ENCODE results near the gene RNF13. TPM values are rescaled to one million over a fixed set of nuclear protein-coding genes. Genes with fewer than 3 reads are reported as not detected.

The RNF13 gene
- total RNA-seq, 1 donor from 2014 or later, result 138 TPM

- Histone ChIP-seq H3K27ac (no peak overlapping the region), H3K27me3 (ENCODE audit: low read depth) (no peaks in the 10 kb centered on the region), H3K4me1 (no peaks in the 10 kb centered on the region), H3K9me3 (no peaks in the 10 kb centered on the region), H3K4me3 (no peak overlapping the region), H3K36me3 (no peaks in the 10 kb centered on the region)
- DNase-seq, result no peak
- intact Hi-C loops (cut with DNase I), result no loop called here
- ATAC-seq, result no peak
- no peak for TF ChIP-seq CTCF (IDR thresholded peaks at IDR 0.05)
Observed at GRCh38 chr3:149801195-149801594, 11.8 kb upstream of the RNF13 start.

GRCh38 chr3:149801639-149802038 is 11.4 kb upstream of the RNF13 start:
- ATAC-seq, result no peak
- H3K4me1 ChIP-seq, result no peaks in the 10 kb centered on the region
- no peak overlapping the region for H3K4me3 ChIP-seq
- H3K36me3 ChIP-seq, result no peaks in the 10 kb centered on the region
- TF ChIP-seq CTCF (IDR thresholded peaks at IDR 0.05), result no peak
- no peaks in the 10 kb centered on the region for H3K9me3 ChIP-seq
- intact Hi-C loops (cut with DNase I), result no loop called here
- DNase-seq, result no peak
- no peaks in the 10 kb centered on the region for H3K27me3 ChIP-seq (ENCODE audit: low read depth)
- no peak overlapping the region for H3K27ac ChIP-seq

GRCh38 chr3:149806171-149806778 is 6.7 kb upstream of the RNF13 start:
- DNase-seq, result no peak
- TF ChIP-seq CTCF (IDR thresholded peaks at IDR 0.05), result no peak
- intact Hi-C loops (cut with DNase I), result no loop called here

DNA sequence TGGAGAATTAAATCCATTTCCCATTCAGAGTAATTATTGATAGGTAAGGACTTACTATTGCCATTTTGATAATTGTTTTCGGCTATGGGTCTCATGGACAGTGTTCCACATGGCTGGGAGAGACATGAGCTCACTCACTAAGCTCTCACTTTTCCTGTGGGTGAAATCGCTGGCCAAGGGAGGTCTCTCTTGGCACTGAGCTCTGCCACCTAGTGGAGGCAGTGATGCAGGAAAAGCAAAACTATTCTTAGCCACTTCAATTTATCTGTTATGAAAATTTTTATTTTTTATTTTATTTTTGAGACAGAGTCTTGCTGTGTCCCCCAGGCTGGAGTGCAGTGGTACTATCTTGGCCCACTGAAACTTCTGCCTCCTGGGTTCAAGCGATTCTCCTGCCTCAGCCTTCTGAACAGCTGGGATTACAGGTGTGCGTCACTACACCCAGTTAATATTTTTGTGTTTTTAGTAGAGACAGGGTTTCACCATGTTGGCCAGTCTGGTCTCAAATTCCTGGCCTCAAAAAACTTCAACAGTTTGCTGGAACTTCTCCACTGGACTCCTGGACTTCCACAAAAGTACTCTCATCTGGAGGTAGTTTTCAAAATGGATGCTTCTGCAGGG is 4.7 kb upstream of the RNF13 start:
- Histone ChIP-seq H3K9me3 (no peaks in the 10 kb centered on the region), H3K27me3 (ENCODE audit: low read depth) (no peaks in the 10 kb centered on the region), H3K4me1 (peaks cover 8% of the 10 kb centered on the region), H3K27ac (no peak overlapping the region), H3K4me3 (no peak overlapping the region), H3K36me3 (no peaks in the 10 kb centered on the region)
- DNase-seq (peak; percentile 66), ATAC-seq (peak in 1 of 2 donors; percentile 21)
- TF ChIP-seq CTCF (IDR thresholded peaks at IDR 0.05), result peak; percentile 87
- intact Hi-C loops (cut with DNase I), result no loop called here

More at GRCh38 chr3:149806171-149806778, 6.7 kb upstream of the RNF13 start:
- Histone ChIP-seq H3K4me1 (no peaks in the 10 kb centered on the region), H3K27ac (no peak overlapping the region), H3K9me3 (no peaks in the 10 kb centered on the region), H3K4me3 (no peak overlapping the region), H3K36me3 (no peaks in the 10 kb centered on the region), H3K27me3 (ENCODE audit: low read depth) (no peaks in the 10 kb centered on the region)
- no peak for ATAC-seq

- no peak for TF ChIP-seq CTCF (IDR thresholded peaks at IDR 0.05)
- Histone ChIP-seq H3K27ac (no peak overlapping the region), H3K4me1 (peaks cover 15% of the 10 kb centered on the region), H3K9me3 (no peaks in the 10 kb centered on the region), H3K36me3 (no peaks in the 10 kb centered on the region), H3K4me3 (no peak overlapping the region), H3K27me3 (ENCODE audit: low read depth) (no peaks in the 10 kb centered on the region)
- DNase-seq (no peak), ATAC-seq (no peak)
- intact Hi-C loops (cut with DNase I), result no loop called here
Observed at GRCh38 chr3:149809699-149810098, 3.3 kb upstream of the RNF13 start.
